BE2C (cell line): ENCODE measurements around the gene STX17.

ENCODE experiments used
- DNase-seq: peaks from one replicate; pipeline ENCODE4 v3.0.0-alpha.2; 2020
- H3K27me3 ChIP-seq: fragments of 250-450 bp; sonication (Bioruptor Pico); 2 replicates; pipeline ENCODE4 v1.5.1; 2020; ENCODE audit warnings: mild to moderate bottlenecking
- H3K36me3 ChIP-seq: fragments of 250-450 bp; sonication (Bioruptor Pico); 2 replicates; pipeline ENCODE4 v1.5.1; 2020; ENCODE audit warnings: mild to moderate bottlenecking
- H3K4me1 ChIP-seq: fragments of 250-450 bp; sonication (Bioruptor Pico); 2 replicates; pipeline ENCODE4 v1.5.1; 2020
- H3K4me3 ChIP-seq: 2 replicates; pipeline ENCODE4 v1.5.1; 2011; ENCODE audit warnings: low read depth, low read length
- H3K9me3 ChIP-seq: fragments of 250-450 bp; sonication (Bioruptor Pico); 2 replicates; pipeline ENCODE4 v1.5.1; 2020
- CTCF ChIP-seq: IDR thresholded peaks from 2 replicates; pipeline ENCODE4 v1.5.1; 2012; ENCODE audit warnings: mild to moderate bottlenecking, low read depth, low read length

Gene STX17

GRCh38 chr9:99894826-99895225, 11.6 kb upstream of the STX17 start:
- H3K36me3 ChIP-seq: no peaks in the 10 kb centered on the region
- H3K4me3 ChIP-seq: no peak overlapping the region
- H3K27me3 ChIP-seq: no peaks in the 10 kb centered on the region; the same call in 1 of the 2 replicates
- H3K9me3 ChIP-seq: no peaks in the 10 kb centered on the region
- no peak for TF ChIP-seq CTCF
- H3K4me1 ChIP-seq: no peaks in the 10 kb centered on the region
- no peak for DNase-seq

DNA sequence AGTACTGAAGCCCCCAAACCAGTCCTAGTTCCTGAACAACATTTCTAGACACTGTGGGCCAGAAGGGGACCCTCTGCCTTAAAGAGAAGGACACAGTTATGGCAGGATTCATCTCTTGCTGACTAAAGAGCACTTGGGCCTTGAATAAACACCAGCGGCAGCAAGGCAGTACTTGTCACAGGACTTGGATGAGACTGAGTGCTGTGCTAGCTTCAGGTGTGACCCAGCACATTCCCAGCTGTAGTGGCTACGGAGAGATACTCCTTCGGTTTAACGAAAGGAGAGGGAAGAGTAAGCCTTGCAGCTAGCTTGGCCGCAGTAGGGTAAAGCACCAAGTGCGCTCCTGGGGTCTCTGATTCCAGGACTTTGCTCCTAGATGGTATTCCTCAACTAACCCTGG, 10.9 kb upstream of the STX17 start:
- DNase-seq: no peak
- Histone ChIP-seq H3K4me3 (no peak overlapping the region), H3K27me3 (peaks cover 4% of the 10 kb centered on the region), H3K4me1 (no peaks in the 10 kb centered on the region), H3K9me3 (no peaks in the 10 kb centered on the region), H3K36me3 (no peaks in the 10 kb centered on the region)
- no peak for TF ChIP-seq CTCF

DNA sequence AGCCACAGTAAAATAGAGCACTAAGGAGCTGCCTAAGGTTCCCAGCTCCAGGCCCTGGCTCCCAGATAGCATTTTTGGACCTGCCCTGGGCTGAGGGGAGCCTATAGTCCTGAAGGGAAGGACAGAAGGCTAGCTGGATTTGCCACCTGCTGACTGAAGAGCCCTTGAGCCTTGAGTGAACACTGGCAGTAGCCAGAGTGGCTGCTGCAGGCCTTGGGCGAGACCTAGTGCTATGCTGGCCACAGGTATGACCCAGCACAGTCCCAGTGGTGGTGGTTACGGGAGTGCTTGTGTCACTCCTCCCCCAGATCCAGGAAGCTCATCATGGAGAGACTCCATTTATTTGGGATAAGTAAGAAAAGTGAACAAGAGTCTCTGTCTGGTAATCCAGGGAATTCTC, 10.3 kb upstream of the STX17 start:
- H3K27me3 ChIP-seq: peaks cover 5% of the 10 kb centered on the region
- no peak for TF ChIP-seq CTCF
- no peak for DNase-seq

DNA sequence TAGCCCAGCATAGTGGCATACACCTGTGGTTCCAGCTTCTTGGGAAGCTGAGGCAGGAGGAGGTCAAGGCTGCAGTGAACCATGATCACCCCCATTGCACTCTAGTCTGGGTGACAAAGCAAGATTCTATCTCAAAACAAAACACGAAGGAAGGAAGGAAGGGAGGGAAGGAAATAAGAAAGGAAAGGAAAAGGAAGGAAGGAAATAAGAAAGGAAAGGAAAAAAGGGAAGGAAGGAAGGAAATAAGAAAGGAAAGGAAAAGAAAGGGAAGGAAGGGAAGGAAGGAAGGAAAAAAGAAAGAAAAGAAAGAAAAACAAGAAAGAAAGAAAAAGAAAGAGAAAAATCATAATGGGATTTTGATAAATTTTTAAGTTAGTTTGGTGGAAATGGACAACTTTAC, 3.1 kb upstream of the STX17 start:
- TF ChIP-seq CTCF: no peak
- no peaks in the 10 kb centered on the region for H3K9me3 ChIP-seq
- no peak for DNase-seq
- H3K27me3 ChIP-seq: peaks cover 5% of the 10 kb centered on the region
- H3K4me3 ChIP-seq: no peak overlapping the region
- H3K36me3 ChIP-seq: no peaks in the 10 kb centered on the region
- H3K4me1 ChIP-seq: no peaks in the 10 kb centered on the region

More for the DNA sequence above, 10.3 kb upstream of the STX17 start:
- H3K9me3 ChIP-seq: no peaks in the 10 kb centered on the region
- no peaks in the 10 kb centered on the region for H3K36me3 ChIP-seq
- no peaks in the 10 kb centered on the region for H3K4me1 ChIP-seq
- no peak overlapping the region for H3K4me3 ChIP-seq

DNA sequence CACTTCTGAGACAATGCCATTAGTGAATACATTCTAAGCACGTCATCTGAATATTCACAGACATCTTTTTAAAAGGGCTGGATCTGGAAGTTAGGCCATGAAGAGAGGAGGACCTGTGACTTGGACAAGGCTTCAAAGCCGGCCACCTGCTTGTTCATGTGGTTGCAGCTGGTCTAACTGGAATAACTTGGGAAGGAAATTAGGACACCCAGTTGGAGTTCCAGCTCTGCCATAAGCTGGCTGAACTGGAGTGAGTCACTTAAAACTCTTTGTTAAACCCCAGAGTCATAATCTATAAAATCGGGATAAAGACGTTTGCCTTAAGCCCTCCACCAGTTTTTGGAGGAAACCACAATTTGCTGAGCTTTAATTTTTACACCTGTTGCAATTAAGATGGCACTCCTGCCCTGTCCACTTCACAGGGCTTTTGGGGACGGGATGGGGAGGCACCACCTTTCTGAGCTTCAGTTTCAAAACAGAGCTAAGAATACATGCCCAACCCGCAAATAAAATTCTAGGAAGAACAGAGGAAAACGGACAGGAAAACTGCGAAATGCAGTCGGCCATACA, 536 bp upstream of the STX17 start:
- DNase-seq: no peak
- no peaks in the 10 kb centered on the region for H3K27me3 ChIP-seq
- no peaks in the 10 kb centered on the region for H3K9me3 ChIP-seq

GRCh38 chr9:99907208-99907532, 716 bp downstream of the STX17 start:
- DNase-seq: no peak
- no peaks in the 10 kb centered on the region for H3K9me3 ChIP-seq
- H3K27me3 ChIP-seq: no peaks in the 10 kb centered on the region

More for the DNA sequence above, 536 bp upstream of the STX17 start:
- Histone ChIP-seq H3K4me3 (peak overlapping the region; percentile 92), H3K4me1 (no peaks in the 10 kb centered on the region), H3K36me3 (no peaks in the 10 kb centered on the region)
- TF ChIP-seq CTCF: no peak

More at GRCh38 chr9:99907208-99907532, 716 bp downstream of the STX17 start:
- Histone ChIP-seq H3K36me3 (no peaks in the 10 kb centered on the region), H3K4me3 (peak overlapping the region; percentile 92), H3K4me1 (no peaks in the 10 kb centered on the region)
- TF ChIP-seq CTCF: no peak
